CD14-positive monocyte (primary cell): ENCODE measurements around the gene SRSF3. TPM values are rescaled to one million over a fixed set of nuclear protein-coding genes. Genes with fewer than 3 reads are reported as not detected.

Source experiments
- DNase-seq, 3 donors: peaks; one replicate each; pipeline ENCODE4 v3.0.0-alpha.2; 2011 to 2022
- H2AFZ ChIP-seq: 2 replicates; pipeline ENCODE4 v1.6.0; 2012; ENCODE audit warnings: mild to moderate bottlenecking, low read depth, low read length, inconsistent platforms; ENCODE audit not compliant: insufficient read depth, poor library complexity, severe bottlenecking
- H3K27ac ChIP-seq, 2 donors: 1 replicate in 1 of 2; 2 replicates in 1 of 2; pipeline ENCODE4 v1.5.1; 2012 to 2013; ENCODE audit warnings: low read length in 2 of 2, control low read depth in 1 of 2, inconsistent platforms in 1 of 2, low read depth in 1 of 2, mild to moderate bottlenecking in 1 of 2
- H3K27me3 ChIP-seq, 2 donors: one replicate each; pipeline versions ENCODE4 v1.6.0 to v1.6.1; 2011 to 2013; ENCODE audit warnings: low read length in 2 of 2; ENCODE audit not compliant: control insufficient read depth in 2 of 2, insufficient read depth in 2 of 2
- H3K36me3 ChIP-seq, 2 donors: replicated peaks in 1 of 2; 1 replicate in 1 of 2; 2 replicates in 1 of 2; pipeline versions ENCODE4 v1.5.1 to v1.6.1; 2012 to 2013; ENCODE audit warnings: low read length in 2 of 2, control low read depth in 1 of 2, inconsistent platforms in 1 of 2, mild to moderate bottlenecking in 1 of 2; ENCODE audit not compliant: insufficient read depth in 2 of 2, control insufficient read depth in 1 of 2
- H3K4me1 ChIP-seq, 2 donors: 1 replicate in 1 of 2; 2 replicates in 1 of 2; pipeline versions ENCODE4 v1.5.1 to v1.6.1; 2012 to 2013; ENCODE audit warnings: low read length in 2 of 2, control low read depth in 1 of 2, inconsistent platforms in 1 of 2, mild to moderate bottlenecking in 1 of 2, moderate library complexity in 1 of 2; ENCODE audit not compliant: insufficient read depth in 2 of 2, control insufficient read depth in 1 of 2
- H3K4me2 ChIP-seq: replicated peaks from 2 replicates; pipeline ENCODE3; 2012; ENCODE audit warnings: low read length, moderate library complexity, mild to moderate bottlenecking; ENCODE audit not compliant: poor library complexity, severe bottlenecking; ENCODE audit errors: extremely low read depth
- H3K4me3 ChIP-seq, 3 experiments: fragments of 200-600 bp in 1 of 3; sonication (generic) in 1 of 3; replicated peaks in 1 of 3; 1 replicate in 2 of 3; 2 replicates in 1 of 3; pipeline ENCODE4 v1.5.1; 2011 to 2013; ENCODE audit warnings: low read length in 3 of 3, mild to moderate bottlenecking in 3 of 3, control low read depth in 2 of 3, low read depth in 2 of 3, inconsistent platforms in 1 of 3, moderate library complexity in 1 of 3
- H3K79me2 ChIP-seq: 2 replicates; pipeline ENCODE4 v1.6.0; 2012; ENCODE audit warnings: mild to moderate bottlenecking, control low read depth, inconsistent platforms, low read length, moderate library complexity; ENCODE audit not compliant: insufficient read depth
- H3K9ac ChIP-seq: 2 replicates; pipeline ENCODE4 v1.6.0; 2017; ENCODE audit warnings: low read length, mild to moderate bottlenecking; ENCODE audit not compliant: insufficient read depth, poor library complexity, severe bottlenecking
- H3K9me3 ChIP-seq, 2 donors: replicated peaks in 1 of 2; 1 replicate in 1 of 2; 2 replicates in 1 of 2; pipeline versions ENCODE4 v1.5.1 to v1.6.1; 2012 to 2013; ENCODE audit warnings: low read length in 2 of 2, control low read depth in 1 of 2; ENCODE audit not compliant: control insufficient read depth in 1 of 2, insufficient read depth in 1 of 2
- H4K20me1 ChIP-seq: 2 replicates; pipeline ENCODE4 v1.6.0; 2012; ENCODE audit warnings: mild to moderate bottlenecking, low read length, control low read depth, moderate library complexity; ENCODE audit not compliant: insufficient read depth
- H3K27ac Mint-ChIP-seq, 7 donors: one replicate each; pipeline ENCODE4 v1.8.0; 2020; ENCODE audit warnings: mild to moderate bottlenecking in 7 of 7, mixed read lengths in 7 of 7, moderate library complexity in 6 of 7, inconsistent platforms in 2 of 7
- H3K27me3 Mint-ChIP-seq, 3 donors: one replicate each; pipeline ENCODE4 v1.8.0; 2021 to 2022; ENCODE audit warnings: low read depth in 3 of 3, mild to moderate bottlenecking in 3 of 3, mixed read lengths in 3 of 3, moderate library complexity in 3 of 3, inconsistent platforms in 1 of 3
- H3K36me3 Mint-ChIP-seq, 2 donors: one replicate each; pipeline ENCODE4 v1.8.0; 2020; ENCODE audit warnings: mixed read lengths in 2 of 2, inconsistent platforms in 1 of 2, mild to moderate bottlenecking in 1 of 2
- H3K4me1 Mint-ChIP-seq: one replicate; pipeline ENCODE4 v1.8.0; 2020; ENCODE audit warnings: mild to moderate bottlenecking, mixed read lengths
- H3K4me3 Mint-ChIP-seq, 2 donors: one replicate each; pipeline ENCODE4 v1.8.0; 2020; ENCODE audit warnings: mild to moderate bottlenecking in 2 of 2, mixed read lengths in 2 of 2, moderate library complexity in 1 of 2
- H3K9me3 Mint-ChIP-seq, 7 donors: one replicate each; pipeline ENCODE4 v1.8.0; 2020 to 2022; ENCODE audit warnings: mixed read lengths in 7 of 7, mild to moderate bottlenecking in 6 of 7, moderate library complexity in 6 of 7, inconsistent platforms in 2 of 7
- WGBS: methylation state at CpG from one replicate; pipeline ENCODE4 v1.1.5; 2013; ENCODE audit warnings: missing lambda C conversion rate; ENCODE audit not compliant: insufficient coverage; 5-methylcytosine and 5-hydroxymethylcytosine counted together
- intact Hi-C, 2 donors: fragments of 100-400 bp; cut with micrococcal nuclease; formaldehyde crosslinking; loops; one replicate each; pipeline versions ENCODE4 v1.15.0 to v1.15.1; 2023
- polyA plus RNA-seq, 3 donors: library from polyadenylated mRNA; depleted of rRNA in 1 of 3; unstranded in 2 of 3; stranded (reverse) in 1 of 3; fragments of 300-500 nt in 2 of 3; fragments of >200 nt in 1 of 3; fragmentation: Illumina TruSeq in 2 of 3; gene quantifications; 1 replicate in 2 of 3; 2 replicates in 1 of 3; pipeline ENCODE4 v1.2.3, GENCODE V29; 2012 to 2021
- TF ChIP-seq, protein P1 (sequence below): fragments of 200-600 bp; IDR thresholded peaks from one replicate; pipeline ENCODE4 v1.8.0; 2022; ENCODE audit warnings: antibody characterized with exemption, mild to moderate bottlenecking

Gene SRSF3
- polyA plus RNA-seq, 3 donors = 293 to 341 (median 297) TPM

DNA sequence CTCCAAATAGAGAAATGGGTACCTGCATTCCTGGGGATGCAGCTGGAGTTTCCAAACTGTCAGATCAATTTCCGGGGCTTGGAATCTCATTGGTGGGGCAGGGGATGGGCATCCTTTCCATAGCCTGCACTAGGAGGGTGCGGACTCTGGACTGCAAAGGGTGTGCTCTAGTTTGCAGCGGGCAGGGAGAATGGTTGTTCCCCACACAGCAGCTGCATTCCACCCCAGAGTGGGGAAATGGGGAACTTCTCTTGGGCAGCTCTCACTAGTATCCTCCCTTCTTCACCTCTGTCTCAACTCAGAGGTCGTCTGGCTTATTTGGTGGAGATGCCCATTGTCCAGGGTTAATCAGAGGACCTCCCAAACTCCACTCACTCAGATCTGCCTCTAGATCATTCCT is 49.8 kb downstream of the SRSF3 start:
- Mint-ChIP-seq H3K9me3 (no peaks in the 10 kb centered on the region), H3K36me3 (no peaks in the 10 kb centered on the region), H3K27me3 (peaks cover 0 to 2% (median 1%) of the 10 kb centered on the region in 3 donors), H3K4me1 (peaks cover 25% of the 10 kb centered on the region), H3K27ac (peak overlapping the region in 6 of 7 donors; percentile 79 to 95 (median 87)), H3K4me3 (peak overlapping the region in 1 of 2 donors; percentile 57)
- intact Hi-C loops = no loop called here
- Histone ChIP-seq H3K27ac (peak overlapping the region; percentile 43 to 80), H4K20me1 (no peaks in the 10 kb centered on the region), H3K4me2 (peak overlapping the region; percentile 51), H2AFZ (no peak overlapping the region), H3K9ac (no peak overlapping the region), H3K4me1 (peaks cover 26 to 28% of the 10 kb centered on the region in 2 donors), H3K9me3 (no peaks in the 10 kb centered on the region), H3K27me3 (no peaks in the 10 kb centered on the region), H3K79me2 (no peaks in the 10 kb centered on the region), H3K4me3 (peak overlapping the region in 1 of 3 experiments; percentile 39), H3K36me3 (no peaks in the 10 kb centered on the region)
- peak in 2 of 3 donors; percentile 54 to 58 for DNase-seq
- TF ChIP-seq, protein P1, sequence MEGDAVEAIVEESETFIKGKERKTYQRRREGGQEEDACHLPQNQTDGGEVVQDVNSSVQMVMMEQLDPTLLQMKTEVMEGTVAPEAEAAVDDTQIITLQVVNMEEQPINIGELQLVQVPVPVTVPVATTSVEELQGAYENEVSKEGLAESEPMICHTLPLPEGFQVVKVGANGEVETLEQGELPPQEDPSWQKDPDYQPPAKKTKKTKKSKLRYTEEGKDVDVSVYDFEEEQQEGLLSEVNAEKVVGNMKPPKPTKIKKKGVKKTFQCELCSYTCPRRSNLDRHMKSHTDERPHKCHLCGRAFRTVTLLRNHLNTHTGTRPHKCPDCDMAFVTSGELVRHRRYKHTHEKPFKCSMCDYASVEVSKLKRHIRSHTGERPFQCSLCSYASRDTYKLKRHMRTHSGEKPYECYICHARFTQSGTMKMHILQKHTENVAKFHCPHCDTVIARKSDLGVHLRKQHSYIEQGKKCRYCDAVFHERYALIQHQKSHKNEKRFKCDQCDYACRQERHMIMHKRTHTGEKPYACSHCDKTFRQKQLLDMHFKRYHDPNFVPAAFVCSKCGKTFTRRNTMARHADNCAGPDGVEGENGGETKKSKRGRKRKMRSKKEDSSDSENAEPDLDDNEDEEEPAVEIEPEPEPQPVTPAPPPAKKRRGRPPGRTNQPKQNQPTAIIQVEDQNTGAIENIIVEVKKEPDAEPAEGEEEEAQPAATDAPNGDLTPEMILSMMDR = no peak
- 86% methylated on average over 1 of the region's 4 CpGs for WGBS

- no peak overlapping the region for H3K27ac ChIP-seq
- no peaks in the 10 kb centered on the region for H3K36me3 ChIP-seq
- H3K27ac Mint-ChIP-seq = no peak overlapping the region
- H3K9ac ChIP-seq = no peak overlapping the region
- no peak for DNase-seq
- WGBS = no CpG with 5 or more reads among the region's 3 CpGs
- peaks cover 51% of the 10 kb centered on the region for H3K4me1 Mint-ChIP-seq
- H3K27me3 Mint-ChIP-seq = peaks cover 0 to 1% (median 0%) of the 10 kb centered on the region in 3 donors
- no peaks in the 10 kb centered on the region for H3K36me3 Mint-ChIP-seq
- no peaks in the 10 kb centered on the region for H3K9me3 Mint-ChIP-seq
- no peak overlapping the region for H3K4me3 Mint-ChIP-seq
- intact Hi-C loops = no loop called here
- H2AFZ ChIP-seq = no peak overlapping the region
- H3K4me1 ChIP-seq = peaks cover 48 to 53% of the 10 kb centered on the region in 2 donors
- no peak overlapping the region for H3K4me2 ChIP-seq
- H4K20me1 ChIP-seq = no peaks in the 10 kb centered on the region
- H3K9me3 ChIP-seq = no peaks in the 10 kb centered on the region
- TF ChIP-seq, protein P1 = no peak
- H3K4me3 ChIP-seq = no peak overlapping the region
- no peaks in the 10 kb centered on the region for H3K27me3 ChIP-seq
- H3K79me2 ChIP-seq = no peaks in the 10 kb centered on the region
These were observed 54.9 kb downstream of the SRSF3 start for GRCh38 chr6:36649086-36649485.
